Glomerular endothelial cell (primary cell): ENCODE data around the gene TST. TPM values are rescaled to one million over a fixed set of nuclear protein-coding genes. Genes with fewer than 3 reads are reported as not detected.
"Not testable (repeated sequence)": the region's sequence is repeated elsewhere in the genome, so short reads cannot be mapped to it uniquely, and the experiment has no call there.

Experiments
- DNase-seq: peaks from one replicate; pipeline ENCODE4 v3.0.0-alpha.2; 2011; ENCODE audit warnings: low read depth, low spot score; ENCODE audit errors: extremely low read depth
- total RNA-seq: library from RNA; depleted of rRNA; stranded (reverse); fragments of >200 nt; gene quantifications from 2 replicates; pipeline ENCODE4 v1.2.3, GENCODE V29; 2015

Gene TST
- total RNA-seq, 1 donor from 2014 or later, result 63.6 TPM

DNA sequence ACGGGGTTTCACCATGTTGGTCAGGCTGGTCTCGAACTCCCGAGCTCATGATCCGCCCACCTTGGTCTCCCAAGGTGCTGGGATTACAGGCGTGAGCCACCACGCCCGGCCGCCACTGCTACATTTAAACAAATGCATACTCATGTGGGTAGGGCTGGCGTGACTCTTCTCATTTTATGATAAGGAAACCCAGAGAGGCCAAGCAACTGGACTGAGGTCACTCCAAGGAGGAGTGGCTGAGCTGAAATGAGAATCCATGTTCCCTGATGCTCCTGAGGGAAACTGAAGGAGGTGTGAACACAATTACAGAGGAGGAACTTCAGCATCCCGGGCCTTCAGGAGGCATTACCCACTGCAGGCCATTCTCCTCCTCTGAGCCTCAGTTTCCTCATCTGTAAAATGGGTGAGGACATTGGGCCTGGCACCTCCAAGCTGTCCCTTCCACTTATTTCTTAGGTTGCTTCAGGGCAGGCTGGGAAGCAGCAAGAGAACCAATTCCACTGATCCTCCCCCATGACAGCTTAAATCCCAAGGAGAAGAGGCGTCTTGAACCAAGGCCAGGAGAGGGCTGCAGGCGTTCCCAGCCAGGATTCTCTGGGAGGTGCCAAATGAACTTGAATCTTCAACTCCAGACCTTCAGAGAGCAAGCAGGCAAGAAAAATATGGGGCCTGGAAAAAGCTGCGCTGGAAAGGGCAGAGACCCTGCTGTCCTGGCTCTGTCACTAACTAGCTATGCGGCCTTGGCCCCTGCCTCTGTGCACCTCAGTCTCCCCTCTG lies 2.9 kb downstream of the TST start:
- no peak for DNase-seq

DNA sequence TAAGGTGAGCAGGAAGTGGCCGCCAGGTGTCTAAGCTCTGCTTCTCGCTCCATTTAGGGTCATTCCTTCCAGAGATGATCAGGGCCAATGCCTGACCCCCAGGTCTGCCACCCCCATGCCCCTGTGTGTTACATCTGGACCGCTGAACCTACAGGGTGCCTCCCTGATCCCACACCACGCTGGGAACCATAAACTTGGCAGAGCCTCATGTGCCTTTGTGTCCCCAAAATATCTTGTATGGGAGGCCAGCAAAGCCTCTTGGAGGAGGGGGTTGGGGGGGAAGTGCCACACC lies 3.7 kb downstream of the TST start:
- DNase-seq, result no peak

DNA sequence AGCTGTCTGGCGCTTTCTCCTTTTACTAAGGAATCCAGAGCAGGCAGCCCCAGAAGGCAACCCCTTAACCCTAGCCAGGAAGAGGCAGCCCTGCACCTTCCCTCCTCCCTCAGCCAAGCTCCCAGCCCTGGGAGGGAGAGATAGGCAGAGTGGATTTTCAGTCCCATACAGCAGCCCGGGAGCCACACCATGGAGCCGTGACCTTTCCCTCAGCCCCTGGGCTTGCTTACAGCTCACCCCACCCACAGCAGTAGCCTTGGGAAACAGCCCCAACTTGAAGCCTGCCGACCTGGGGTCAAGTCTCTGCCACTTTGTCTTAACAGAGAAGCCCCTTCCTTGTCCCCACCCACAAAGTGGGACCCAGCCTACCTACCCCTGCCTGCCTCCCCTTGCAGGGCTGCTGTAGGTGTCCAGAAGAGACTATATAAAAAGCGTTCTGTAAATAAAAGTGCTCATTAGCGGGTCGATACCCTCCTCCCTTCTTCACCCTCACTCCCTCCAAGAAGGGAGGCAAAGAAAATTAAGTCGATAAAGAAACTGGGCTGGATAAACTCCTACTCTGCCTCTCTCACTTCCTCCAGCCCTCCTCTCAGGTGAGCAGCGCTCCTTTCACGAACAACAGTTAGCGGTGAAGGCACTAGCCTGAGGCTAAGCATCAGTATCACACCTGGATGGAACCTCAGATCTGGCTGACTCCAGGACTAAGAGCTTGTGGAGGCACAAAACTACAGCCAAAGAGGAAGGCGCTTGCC lies 4.2 kb downstream of the TST start:
- no peak for DNase-seq

DNA sequence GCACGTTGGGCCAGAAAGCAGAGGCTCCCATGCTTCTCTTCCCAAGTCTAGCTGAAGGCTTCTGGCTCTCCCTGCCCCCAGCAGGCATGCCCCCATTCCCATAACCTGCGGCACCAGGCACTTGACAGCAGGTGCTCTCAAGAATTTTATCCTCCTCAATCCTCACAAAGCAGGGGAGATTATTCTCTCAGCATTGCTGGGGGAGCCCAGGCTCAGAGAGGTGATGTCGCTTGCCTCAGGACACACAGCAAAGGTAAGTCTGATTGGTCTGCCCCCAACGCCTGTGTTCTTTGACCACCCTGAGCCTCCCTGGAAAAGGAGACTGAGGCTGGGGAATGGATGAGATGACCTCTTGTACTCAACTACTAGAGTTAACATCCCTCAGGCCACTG lies 4.8 kb downstream of the TST start:
- DNase-seq, result no peak

DNA sequence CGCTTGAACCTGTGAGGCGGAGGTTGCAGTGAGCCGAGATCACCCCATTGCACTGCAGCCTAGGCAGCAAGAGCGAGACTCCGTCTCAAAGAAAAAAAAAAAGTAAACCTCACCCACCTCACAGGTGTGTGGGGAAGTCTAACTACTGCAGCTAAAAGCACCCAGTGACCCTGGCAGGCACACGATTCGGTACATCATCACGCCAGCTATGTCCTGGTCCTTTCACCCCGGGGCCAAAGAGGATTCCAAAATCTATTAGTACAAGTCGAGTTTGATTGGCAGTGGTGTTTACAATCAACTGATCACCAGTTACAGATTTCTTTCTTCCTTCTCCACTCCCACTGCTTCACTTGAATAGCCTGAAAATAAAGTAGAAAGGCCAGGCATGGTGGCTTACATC lies 6.3 kb downstream of the TST start:
- DNase-seq, result no peak

DNA sequence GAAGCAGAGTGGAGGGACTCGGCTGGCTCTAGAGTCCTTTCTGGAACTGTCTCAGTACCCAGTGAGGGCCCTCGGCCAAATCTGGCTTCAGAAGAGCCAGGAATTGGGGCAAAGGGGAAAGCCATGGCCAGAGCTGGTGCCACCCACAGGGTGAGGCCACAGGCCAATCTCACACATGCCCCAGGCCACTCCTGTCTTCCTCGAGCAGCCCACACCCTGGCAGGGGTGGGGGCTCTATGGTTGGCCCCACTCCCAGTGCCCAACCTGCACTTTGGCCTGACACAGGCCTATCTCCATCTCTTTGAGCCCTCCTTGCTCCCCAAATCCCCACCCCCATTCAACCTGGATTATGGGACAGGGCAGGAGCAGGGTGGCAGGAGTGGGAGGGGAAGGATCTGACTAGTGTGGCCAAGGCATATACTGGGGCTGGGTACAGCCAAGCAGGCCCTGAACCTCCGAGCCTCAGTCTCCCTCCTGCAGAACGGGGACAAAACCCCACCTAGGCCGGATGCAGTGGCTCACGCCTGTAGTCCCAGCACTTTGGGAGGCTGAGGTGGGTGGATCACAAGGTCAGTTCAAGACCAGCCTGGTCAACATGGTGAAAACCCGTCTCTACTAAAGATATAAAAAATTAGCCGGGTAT lies 6.9 kb downstream of the TST start:
- DNase-seq, result no peak

DNA sequence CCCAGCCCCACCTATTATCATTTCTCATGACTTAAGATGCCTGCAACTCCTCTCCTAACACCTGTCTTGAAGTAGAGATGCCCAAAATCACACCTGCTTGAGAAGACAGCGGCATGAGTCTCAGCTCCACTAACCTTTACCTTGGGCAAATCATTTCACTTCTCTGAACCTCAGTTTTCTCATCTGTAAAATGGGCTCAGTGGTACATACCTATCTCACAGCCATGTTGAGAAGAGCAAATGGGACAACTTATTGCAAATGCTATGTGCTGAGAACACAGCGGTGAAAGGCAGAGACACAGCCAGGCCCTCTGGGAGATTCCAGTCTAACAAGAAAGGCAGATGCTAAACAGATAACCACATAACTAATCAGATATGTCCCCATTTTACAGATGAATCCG lies 7.8 kb downstream of the TST start:
- no peak for DNase-seq

DNA sequence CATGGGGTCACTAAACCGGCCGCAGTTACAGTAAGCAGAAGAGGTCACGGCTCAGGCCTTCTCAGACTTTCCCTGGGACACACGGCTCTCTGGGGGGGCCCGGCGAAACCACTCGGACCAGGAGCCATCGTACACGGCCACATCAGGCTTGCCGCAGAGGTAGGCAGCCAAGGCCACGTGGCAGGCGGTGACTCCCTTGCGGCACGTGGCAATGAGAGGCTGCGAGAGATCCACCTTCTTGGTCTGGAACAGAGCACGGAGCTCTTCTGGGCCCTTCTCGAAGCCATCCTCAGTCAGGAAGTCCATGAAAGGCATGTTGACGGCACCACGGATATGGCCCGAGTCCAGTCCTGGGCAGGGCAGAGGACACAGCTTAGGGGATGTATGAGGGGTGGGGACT lies 8.3 kb downstream of the TST start:
- no peak for DNase-seq

DNA sequence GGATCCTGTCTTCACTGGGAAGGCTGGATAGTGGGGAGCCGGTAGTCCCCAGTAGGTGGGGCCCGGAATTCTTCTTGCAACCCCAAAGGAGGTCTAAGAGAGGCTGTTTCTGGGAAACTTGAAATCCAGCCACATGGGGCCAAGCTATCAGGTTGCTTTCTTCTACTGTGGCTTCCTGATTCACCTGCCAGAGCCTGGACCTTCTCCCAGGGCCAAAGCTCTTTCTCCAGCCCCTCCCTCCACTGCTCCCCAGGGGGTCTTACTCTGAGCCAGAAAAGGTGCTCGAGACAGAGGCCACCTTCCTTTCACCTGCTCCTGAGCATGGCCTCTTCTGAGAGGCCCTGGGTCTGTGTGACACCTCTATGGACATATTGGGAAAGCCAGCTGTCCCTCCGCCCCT lies 9.1 kb downstream of the TST start:
- no peak for DNase-seq

DNA sequence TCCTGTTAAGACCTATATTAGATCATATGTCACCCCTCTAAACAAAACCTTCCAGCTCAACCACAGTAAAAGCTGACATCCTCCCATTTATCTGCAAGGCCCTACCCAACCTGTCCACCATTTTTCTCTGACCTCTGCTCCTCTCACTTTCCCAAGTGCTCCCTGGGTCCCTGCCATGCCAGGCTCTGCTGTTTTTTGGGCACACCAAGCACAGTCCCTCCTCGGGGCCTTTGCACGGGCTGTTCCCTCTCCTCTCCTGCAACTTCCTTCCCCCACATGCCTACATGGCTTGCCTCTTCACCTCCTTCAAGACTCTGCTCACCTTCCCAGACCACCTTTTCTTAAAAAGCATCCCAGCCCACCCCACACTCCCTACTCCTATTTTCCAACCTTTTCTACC lies 9.8 kb downstream of the TST start:
- no peak for DNase-seq

DNA sequence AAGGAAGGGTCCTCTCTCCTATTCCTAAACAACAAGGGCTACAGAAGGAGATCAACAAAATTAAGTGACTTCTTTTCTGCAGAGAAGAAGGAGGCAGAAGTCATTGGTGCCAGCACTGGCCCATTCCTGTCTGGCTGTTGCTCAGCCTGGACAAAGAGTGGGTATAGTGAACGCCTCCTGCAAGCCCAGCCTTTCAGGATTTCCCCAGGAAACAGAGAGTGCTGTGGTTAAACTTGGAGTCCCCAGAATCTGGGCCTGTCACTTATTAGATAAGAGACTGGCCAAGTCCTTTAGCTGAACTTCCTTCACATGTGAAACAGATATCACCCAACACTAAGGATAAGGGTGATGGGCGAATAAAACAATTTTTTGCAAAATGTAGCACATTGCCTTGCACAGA lies 10.9 kb downstream of the TST start:
- peak; percentile 41 for DNase-seq

DNA sequence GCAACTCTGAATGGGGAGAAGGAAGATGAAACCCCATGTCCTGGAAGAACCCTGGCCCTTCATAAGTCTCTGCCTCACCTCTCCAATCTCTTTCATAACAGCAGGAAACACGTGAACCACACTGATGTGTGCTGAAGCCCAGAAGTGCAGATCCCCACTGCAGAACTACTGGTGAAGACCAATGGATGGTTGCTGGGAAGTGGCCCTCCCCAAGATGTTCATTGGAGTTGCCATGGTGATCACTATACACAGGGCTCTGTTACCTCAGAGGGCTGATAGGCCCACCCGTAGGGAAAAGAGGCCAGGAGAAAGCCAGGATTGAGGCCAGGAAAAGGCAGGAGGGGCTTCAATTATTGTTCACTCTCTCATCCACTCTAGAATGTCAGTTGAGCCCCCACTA lies 11.6 kb downstream of the TST start:
- no peak for DNase-seq

DNA sequence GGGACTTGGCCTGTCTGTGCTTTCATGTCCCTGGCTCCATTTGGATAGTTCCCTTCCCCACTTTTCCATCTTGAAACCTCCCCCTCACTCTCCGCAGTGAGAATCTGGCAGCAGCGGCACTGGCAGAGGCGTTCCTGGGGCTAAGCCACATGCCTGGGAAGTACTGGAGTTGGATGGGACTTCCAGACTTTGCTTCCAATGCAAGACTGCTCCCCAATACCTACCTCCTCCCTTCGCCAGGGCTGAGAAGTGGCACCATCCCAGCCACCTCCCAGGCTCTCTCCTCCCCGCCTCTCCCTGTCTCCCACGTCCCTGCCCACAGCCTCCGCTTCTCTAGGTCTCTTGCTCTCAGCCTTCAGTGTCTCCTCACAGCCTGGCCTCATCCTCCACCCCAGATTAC lies 16.6 kb downstream of the TST start:
- DNase-seq, result no peak

DNA sequence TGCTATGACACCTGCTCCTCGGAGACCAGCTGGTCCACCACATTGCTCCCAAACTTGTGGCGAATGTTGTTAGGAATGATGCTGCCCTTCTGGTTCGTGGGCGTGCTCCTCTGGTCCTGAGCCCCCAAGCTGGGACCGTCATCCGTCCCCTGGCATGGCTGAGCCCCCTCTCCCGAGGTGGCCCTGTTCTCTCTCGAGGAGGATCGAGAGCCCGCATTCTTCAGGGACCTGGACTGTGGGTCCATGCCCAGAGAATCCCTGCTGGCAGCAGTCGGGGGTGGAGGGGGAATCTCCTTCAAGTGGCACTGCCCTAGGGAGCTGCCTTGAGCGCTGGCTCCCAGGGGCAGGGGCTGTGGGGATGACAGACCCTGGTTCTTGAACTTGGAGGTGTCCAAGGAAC lies 17.4 kb downstream of the TST start:
- DNase-seq, result no peak

DNA sequence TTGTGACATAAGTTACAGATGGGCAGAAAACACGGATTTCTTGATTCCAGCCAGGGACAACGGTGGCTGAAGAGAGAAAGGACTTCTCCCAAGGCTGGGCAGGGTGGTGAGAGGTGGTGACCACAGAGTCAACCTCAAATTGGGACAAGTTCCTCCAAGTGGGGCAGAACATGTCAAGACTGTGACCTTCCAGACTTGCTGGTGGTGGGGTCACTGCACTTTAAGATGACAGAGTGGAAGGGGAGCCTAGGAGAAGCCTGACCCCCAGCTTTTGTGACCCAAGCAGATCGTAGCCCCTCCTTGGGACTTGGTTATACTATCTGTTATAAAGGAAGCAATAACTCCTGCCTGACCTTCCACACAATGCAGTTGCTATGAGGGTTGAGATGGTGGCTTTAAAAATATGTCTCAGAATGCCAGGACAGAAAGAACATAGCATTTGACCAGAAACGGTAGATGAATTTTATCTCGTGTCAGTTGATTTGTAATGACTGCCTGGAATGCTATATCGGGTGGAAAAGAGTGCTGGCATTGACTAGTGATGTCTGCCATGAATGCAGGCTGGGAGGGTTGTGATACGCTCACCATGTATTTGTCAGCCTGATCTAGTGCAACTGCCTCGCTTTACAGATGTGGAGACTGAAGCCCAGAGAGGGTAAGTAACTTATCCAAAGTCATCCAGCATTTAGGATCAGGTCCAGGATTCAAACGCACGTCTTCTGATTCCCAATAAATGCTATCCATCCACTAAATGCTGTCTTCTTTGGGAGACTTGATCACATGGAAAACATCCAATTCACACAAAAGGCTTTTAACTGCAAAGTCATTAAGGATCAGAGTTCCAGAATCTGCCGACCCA lies 18.3 kb downstream of the TST start:
- DNase-seq, result no peak

DNA sequence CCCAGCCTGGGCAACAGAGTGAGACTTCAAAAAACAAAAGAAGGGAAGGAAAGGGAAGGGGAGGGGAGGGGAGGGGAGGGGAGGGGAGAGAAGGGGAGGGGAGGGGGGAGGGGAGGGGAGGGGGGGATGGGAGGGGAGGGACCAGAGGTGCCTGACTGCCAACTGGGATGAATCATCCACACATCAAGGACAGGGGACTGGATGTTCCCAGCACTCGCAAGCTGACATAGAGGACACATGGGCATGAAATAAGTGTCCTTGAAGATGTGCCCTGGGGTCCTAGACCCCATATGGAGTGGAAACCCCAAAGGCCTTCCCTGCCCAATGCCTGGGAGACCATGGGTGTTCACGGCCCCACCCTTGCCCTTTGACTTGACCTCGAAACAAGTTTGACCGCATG lies 19.8 kb downstream of the TST start:
- no peak for DNase-seq

DNA sequence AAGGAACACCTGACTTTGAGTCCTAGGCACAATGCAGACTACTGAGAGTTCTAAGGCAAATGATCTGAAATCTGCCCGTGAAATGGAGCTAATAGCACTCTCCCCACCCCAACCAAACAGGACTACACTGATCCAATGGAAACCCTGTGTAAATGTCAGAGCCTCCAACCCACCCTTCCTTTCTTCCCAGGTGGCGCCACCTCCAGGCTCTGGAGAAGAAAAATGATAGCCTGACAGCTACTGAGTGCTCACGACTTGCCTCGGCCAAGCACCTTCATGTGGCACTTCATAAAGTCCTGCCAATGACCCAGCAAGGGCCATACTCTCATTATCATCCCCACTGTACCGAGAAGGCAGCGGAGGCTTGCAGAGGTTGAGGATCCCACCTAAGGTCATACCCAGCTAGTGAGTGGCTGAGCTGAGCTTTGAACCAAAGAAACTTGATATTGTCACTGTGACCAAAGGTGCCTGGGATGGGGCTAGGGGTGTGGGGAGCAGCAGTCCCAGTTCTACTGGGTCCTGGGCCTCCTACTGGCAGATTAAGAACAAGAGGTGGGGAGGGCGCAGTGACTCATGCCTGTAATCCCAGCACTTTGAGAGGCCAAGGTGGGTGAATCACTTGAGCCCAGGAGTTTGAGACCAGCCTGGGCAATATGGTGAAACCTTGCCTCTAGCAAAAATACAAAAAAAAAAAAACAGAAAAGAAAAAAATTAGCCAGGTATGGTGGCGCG lies 20.5 kb downstream of the TST start:
- no peak for DNase-seq

DNA sequence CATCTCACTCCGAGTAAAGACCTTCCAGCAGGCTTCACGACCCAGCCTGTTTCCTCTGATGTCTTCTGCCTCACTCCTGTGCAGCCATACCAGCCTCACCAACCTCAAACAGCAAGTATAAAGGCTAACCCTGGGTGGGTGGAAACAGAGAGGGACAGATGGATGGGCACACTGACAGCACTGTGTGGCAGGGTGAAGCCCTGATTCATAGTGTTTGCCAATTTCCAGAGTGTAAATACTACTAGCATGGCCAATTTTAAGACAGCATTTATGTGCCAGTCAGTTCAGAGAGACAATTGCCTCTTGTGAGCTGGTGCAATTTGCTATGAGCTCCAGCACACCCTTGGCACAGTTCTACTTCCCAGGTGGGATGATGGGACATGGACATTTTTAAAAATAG lies 21.5 kb downstream of the TST start:
- DNase-seq, result no peak

DNA sequence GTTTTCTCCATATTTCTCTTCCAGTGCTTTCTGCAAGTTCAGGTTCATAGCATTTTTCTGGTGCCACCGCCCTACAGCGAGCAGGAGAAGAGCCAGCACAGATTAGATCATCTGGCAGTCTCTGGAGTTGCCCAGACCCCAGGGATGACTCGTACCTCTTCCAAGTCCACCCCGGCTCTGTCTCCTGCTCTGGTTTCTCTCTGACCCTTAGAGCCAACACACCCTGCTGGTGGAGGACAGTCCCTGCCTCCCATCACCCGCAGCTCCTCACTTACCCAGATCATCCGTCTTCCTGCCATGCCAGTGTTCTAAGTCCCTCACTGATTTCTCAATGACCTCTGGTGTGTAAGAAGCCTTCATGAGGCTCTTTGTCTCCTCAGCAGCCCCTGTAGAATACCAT lies 28.0 kb downstream of the TST start:
- no peak for DNase-seq

DNA sequence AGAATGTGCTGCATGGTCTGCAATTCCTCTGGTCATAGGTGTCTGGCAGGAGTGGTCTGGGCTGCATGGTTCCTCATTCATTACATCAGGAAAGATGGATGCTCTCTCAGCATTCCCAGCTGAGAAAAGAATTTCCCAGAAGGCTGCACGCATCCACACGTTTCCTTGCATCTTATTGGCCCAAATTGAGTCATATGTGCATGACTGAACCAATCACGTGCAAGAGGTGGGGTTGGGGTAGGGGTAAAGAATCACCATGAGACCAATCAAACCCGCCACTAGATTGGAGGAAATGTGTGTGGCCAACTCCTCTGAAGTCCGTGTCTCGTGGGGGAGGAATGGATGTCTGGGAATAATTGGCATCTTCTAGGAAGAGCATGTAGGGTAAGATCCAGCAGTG lies 28.8 kb downstream of the TST start:
- DNase-seq, result no peak

DNA sequence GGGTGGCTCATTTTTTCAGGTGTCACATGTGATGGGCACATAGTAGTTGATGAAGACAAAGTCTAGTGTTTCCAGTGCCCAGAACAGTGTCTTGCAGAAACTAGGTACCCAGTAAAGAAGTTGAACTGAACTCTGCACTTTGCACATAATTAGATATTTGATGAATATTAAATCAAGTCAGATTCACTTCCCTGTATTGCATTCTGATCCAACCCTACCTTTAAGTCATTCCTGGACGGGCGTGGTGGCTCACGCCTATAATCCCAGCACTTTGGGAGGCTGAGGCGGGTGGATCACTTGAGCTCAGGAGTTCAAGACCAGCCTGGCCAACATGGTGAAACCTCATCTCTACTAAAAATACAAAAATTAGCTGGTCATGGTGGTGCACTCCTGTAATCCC lies 30.2 kb downstream of the TST start:
- not testable (repeated sequence) for DNase-seq
